ENCODE data around the gene PPP2R5C.

GRCh38 chr14:101877766-101878165 lies 116.3 kb downstream of the PPP2R5C start:
- TF ChIP-seq CTCF (IDR thresholded peaks at IDR 0.05; ENCODE audit: extremely low read depth in 1 of 2, insufficient read depth in 1 of 2, low read depth in 1 of 2, low read length in 2 of 2) (no peak), POLR2A (IDR thresholded peaks at IDR 0.05; ENCODE audit: low read depth, low read length) (no peak), POLR2AphosphoS5 (IDR thresholded peaks at IDR 0.05; ENCODE audit: insufficient read depth, low read depth, low read length) (no peak), MAX (IDR thresholded peaks at IDR 0.05; ENCODE audit: insufficient read depth, insufficient read length) (no peak), EZH2 (IDR thresholded peaks at IDR 0.05; ENCODE audit: borderline replicate concordance, low read depth, low read length, severe bottlenecking) (no peak), MYC (IDR thresholded peaks at IDR 0.05; ENCODE audit: low read depth, low read length) (no peak), FOS (IDR thresholded peaks at IDR 0.05; ENCODE audit: borderline replicate concordance, insufficient read depth, low read length) (no peak), JUN (IDR thresholded peaks at IDR 0.05; ENCODE audit: borderline replicate concordance, insufficient read depth, insufficient read length, low read depth) (no peak), GATA2 (IDR thresholded peaks at IDR 0.05; ENCODE audit: insufficient read depth, insufficient read length, low read depth, low read length) (no peak)
